Esophagus squamous epithelium (tissue), 4 donors: Measurements from ENCODE around the gene ZNF195.
"Not testable (repeated sequence)": the region's sequence is repeated elsewhere in the genome, so short reads cannot be mapped to it uniquely, and the experiment has no call there.

Source experiments
- POLR2A ChIP-seq, 4 donors: fragments of 450-650 bp; IDR thresholded peaks; one replicate each; pipeline ENCODE4 v1.6.1; 2017; ENCODE audit warnings: antibody characterized with exemption in 4 of 4, mild to moderate bottlenecking in 4 of 4, moderate library complexity in 3 of 4
- TF ChIP-seq, protein P1 (sequence below), 6 experiments: fragments of 450-650 bp in 4 of 6; fragments of 200-600 bp in 2 of 6; sonication (generic) in 2 of 6; IDR thresholded peaks; one replicate each; pipeline ENCODE4 v1.5.1; 2016 to 2019; ENCODE audit warnings: antibody characterized with exemption in 6 of 6, mild to moderate bottlenecking in 4 of 6, moderate library complexity in 4 of 6

DNA sequence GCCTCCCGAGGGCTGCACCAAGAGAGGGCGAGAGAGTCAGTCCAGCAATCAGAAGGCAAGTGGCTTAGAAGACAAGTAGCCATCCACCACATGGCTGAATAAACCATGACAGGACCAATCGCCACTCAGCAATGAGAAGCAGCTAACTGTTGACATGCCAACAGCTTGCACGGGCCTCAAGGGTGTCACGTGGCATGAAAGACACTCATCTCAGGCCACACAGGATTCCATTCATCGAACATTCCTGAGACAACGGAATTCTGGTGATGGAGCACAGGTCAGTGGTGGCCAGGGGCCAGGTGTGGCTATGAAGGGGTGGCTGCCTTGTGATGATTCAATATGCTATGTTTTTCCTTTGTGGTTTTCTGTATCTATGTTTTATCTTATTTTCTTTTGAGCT is 36.4 kb upstream of the ZNF195 start:
- not testable (repeated sequence) for TF ChIP-seq POLR2A (IDR thresholded peaks at IDR 0.05)
- TF ChIP-seq, protein P1, sequence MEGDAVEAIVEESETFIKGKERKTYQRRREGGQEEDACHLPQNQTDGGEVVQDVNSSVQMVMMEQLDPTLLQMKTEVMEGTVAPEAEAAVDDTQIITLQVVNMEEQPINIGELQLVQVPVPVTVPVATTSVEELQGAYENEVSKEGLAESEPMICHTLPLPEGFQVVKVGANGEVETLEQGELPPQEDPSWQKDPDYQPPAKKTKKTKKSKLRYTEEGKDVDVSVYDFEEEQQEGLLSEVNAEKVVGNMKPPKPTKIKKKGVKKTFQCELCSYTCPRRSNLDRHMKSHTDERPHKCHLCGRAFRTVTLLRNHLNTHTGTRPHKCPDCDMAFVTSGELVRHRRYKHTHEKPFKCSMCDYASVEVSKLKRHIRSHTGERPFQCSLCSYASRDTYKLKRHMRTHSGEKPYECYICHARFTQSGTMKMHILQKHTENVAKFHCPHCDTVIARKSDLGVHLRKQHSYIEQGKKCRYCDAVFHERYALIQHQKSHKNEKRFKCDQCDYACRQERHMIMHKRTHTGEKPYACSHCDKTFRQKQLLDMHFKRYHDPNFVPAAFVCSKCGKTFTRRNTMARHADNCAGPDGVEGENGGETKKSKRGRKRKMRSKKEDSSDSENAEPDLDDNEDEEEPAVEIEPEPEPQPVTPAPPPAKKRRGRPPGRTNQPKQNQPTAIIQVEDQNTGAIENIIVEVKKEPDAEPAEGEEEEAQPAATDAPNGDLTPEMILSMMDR (IDR thresholded peaks at IDR 0.05), result not testable (repeated sequence)
